Measurements from ENCODE around the gene CAPN5. TPM values are rescaled to one million over a fixed set of nuclear protein-coding genes. Genes with fewer than 3 reads are reported as not detected.

CAPN5 gene
- total RNA-seq, 1 experiment from 2014 or later: 27.4 TPM

DNA sequence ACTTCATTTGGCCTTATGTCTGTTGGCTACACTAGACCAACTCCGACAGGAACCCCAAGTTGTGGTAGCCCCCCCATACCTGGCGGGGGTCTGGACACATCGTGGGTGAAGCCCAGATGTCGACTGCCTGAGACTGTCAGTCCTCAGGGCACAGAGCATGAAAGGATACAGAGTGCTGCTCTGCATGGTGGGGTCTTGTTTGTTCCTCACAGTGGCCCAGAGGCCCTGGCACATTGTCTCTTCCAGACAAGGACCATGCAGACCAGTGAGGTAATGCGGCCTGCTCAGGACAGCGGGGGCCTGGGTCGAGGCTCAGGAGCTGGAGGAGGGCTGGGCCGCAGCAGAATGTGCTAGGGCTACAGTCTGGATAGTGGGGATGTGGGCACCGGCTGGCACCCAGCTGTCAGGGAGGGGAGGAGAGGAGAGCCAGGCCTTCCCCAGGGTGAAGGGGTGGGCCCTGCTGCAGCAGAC, 14.6 kb downstream of the CAPN5 start (continued):
- TF ChIP-seq, protein P1, sequence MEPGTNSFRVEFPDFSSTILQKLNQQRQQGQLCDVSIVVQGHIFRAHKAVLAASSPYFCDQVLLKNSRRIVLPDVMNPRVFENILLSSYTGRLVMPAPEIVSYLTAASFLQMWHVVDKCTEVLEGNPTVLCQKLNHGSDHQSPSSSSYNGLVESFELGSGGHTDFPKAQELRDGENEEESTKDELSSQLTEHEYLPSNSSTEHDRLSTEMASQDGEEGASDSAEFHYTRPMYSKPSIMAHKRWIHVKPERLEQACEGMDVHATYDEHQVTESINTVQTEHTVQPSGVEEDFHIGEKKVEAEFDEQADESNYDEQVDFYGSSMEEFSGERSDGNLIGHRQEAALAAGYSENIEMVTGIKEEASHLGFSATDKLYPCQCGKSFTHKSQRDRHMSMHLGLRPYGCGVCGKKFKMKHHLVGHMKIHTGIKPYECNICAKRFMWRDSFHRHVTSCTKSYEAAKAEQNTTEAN (CRISPR knock-in tag; IDR thresholded peaks at IDR 0.05): no peak
- TF ChIP-seq ZNF138 (CRISPR knock-in tag; conservative IDR thresholded peaks at IDR 0.05): no peak

DNA sequence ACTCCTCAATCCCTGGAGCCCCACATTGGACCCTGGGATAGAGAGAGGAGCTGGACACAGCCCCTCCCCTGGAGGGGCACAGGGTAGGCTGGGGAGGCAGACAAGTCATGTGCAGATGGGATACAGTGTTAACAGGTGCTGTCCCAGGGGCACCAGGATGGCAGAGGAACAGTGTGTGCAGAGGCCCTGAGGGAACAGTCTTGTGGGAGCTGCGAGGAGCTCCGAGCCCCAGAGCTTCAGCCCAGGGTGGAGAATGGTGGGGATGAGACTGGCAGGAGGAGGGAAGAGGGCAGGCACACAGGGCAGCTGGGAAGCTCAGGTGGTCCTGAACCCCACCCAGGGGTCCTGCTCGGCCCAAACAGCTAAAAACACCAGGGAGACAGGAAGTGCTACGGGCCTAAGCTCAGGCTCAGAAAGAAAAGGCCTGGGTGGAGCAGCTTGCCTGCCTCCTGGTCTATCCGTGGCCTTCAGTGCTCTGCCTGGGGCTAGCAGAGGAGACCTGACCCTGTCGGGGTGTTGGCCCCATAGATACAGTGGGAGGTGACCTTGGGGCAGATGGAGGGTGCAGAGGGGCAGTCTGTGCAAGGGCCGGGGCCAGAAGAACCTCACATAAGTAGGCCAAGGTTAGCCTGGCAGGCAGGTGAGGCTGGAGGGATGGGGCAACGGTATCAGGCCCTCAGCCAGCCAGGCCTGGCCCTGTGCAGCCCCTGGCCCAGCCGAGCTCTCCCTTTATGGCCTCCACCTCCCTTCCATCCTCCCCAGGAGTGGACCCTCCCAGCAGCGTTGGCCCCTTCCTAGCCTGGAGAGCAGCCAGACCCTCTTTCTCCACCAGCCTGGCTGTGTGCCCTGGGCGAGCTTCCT, 15.4 kb downstream of the CAPN5 start:
- H3K4me3 Mint-ChIP-seq: no peak overlapping the region
- DNase-seq (ENCODE audit: low spot score): peak; percentile 9
- H3K27me3 Mint-ChIP-seq (ENCODE audit: low read depth): no peaks in the 10 kb centered on the region
- ATAC-seq: no peak
- peaks cover 6% of the 10 kb centered on the region; the same call in 1 of the 2 replicates for H3K4me1 Mint-ChIP-seq
- CTCF ChIA-PET: interaction anchor here (0.5 to 2.2 kb wide), 13 partner anchors 10 to 348 kb away, joined by 3 to 48 read pairs (median 4); partner anchors contain the start of genes CAPN5 and MYO7A
- POLR2A ChIA-PET: no interaction called here
- H3K9me3 Mint-ChIP-seq: peaks cover 22% of the 10 kb centered on the region
- 0 out of 2 replicates have a peak, but pooled peaks have one; percentile 2 for TF ChIP-seq ZNF121 (CRISPR knock-in tag; IDR thresholded peaks at IDR 0.05)
- no peak for TF ChIP-seq HMGXB4 (CRISPR knock-in tag; IDR thresholded peaks at IDR 0.05)
- no peak for TF ChIP-seq ELF4 (CRISPR knock-in tag; IDR thresholded peaks at IDR 0.05; ENCODE audit: low read depth)
- TF ChIP-seq ATF1 (CRISPR knock-in tag; IDR thresholded peaks at IDR 0.05): no peak
- TF ChIP-seq, protein P2, sequence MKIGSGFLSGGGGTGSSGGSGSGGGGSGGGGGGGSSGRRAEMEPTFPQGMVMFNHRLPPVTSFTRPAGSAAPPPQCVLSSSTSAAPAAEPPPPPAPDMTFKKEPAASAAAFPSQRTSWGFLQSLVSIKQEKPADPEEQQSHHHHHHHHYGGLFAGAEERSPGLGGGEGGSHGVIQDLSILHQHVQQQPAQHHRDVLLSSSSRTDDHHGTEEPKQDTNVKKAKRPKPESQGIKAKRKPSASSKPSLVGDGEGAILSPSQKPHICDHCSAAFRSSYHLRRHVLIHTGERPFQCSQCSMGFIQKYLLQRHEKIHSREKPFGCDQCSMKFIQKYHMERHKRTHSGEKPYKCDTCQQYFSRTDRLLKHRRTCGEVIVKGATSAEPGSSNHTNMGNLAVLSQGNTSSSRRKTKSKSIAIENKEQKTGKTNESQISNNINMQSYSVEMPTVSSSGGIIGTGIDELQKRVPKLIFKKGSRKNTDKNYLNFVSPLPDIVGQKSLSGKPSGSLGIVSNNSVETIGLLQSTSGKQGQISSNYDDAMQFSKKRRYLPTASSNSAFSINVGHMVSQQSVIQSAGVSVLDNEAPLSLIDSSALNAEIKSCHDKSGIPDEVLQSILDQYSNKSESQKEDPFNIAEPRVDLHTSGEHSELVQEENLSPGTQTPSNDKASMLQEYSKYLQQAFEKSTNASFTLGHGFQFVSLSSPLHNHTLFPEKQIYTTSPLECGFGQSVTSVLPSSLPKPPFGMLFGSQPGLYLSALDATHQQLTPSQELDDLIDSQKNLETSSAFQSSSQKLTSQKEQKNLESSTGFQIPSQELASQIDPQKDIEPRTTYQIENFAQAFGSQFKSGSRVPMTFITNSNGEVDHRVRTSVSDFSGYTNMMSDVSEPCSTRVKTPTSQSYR (CRISPR knock-in tag; IDR thresholded peaks at IDR 0.05): no peak
- no peak for TF ChIP-seq HMGA2 (CRISPR knock-in tag; IDR thresholded peaks at IDR 0.05)
- no peaks in the 10 kb centered on the region; the same call in 1 of the 2 replicates for H3K36me3 Mint-ChIP-seq
- H3K27ac Mint-ChIP-seq: no peak overlapping the region; the same call in 1 of the 2 replicates

DNA sequence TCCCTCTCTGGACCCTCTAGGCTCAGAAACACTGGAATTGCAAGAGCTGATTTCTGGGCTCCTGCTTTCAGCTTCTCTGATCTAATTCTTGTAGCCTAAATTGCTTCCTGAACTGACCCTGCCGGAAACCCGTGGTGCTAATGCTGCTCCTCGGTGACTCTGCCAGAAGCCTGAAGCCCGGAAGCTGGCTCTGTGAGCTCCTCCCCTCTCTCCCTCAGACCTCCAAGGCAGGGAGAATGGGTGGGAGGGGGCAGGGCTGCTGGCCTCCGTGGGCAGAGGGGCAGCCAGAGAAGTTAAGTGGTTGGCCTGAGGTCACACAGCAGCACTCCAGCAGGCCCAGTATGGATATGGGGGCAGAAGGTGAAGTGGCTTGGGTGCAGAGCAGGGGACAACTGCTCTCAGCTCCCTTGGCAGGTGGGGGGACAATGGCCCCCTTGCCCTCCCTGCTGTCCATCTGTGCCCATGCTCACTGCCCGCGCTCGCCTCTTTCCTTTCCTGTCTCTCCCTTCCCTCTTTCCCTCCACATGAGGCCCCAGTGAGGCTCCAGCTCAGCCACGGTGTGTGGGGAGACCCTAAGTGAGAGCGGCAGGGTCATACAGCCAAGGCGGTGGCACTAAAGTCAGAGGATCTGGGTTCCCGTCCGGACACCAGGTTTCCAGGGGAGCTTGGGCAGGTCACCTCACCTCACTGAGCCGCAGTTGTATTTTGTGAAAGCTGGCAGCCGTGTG, 16.2 kb downstream of the CAPN5 start:
- Mint-ChIP-seq H3K36me3 (no peaks in the 10 kb centered on the region; the same call in 1 of the 2 replicates), H3K4me3 (no peak overlapping the region), H3K4me1 (peaks cover 6% of the 10 kb centered on the region; the same call in 1 of the 2 replicates), H3K27ac (no peak overlapping the region; the same call in 1 of the 2 replicates), H3K9me3 (peaks cover 20% of the 10 kb centered on the region), H3K27me3 (ENCODE audit: low read depth) (no peaks in the 10 kb centered on the region)
- ATAC-seq (no peak), DNase-seq (ENCODE audit: low spot score) (peak; percentile 10)
- ChIA-PET POLR2A (no interaction called here), CTCF (interaction anchor here (1.0 to 2.2 kb wide), 9 partner anchors 9 to 349 kb away, joined by 3 to 48 read pairs (median 5); partner anchors contain the start of genes CAPN5 and MYO7A)
- TF ChIP-seq MAX (CRISPR knock-in tag; IDR thresholded peaks at IDR 0.05): no peak
- no peak for TF ChIP-seq IRF1 (CRISPR knock-in tag; IDR thresholded peaks at IDR 0.05)
- TF ChIP-seq, protein P3, sequence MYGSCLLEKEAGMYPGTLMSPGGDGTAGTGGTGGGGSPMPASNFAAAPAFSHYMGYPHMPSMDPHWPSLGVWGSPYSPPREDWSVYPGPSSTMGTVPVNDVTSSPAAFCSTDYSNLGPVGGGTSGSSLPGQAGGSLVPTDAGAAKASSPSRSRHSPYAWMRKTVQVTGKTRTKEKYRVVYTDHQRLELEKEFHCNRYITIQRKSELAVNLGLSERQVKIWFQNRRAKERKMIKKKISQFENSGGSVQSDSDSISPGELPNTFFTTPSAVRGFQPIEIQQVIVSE (CRISPR knock-in tag; IDR thresholded peaks at IDR 0.05; ENCODE audit: borderline replicate concordance): no peak
- no peak for TF ChIP-seq MYBL2 (CRISPR knock-in tag; IDR thresholded peaks at IDR 0.05)
- no peak for TF ChIP-seq CBFB (CRISPR knock-in tag; IDR thresholded peaks at IDR 0.05; ENCODE audit: low read depth)
- TF ChIP-seq TEAD1 (CRISPR knock-in tag; IDR thresholded peaks at IDR 0.05): no peak
- TF ChIP-seq FOXP1 (CRISPR knock-in tag; IDR thresholded peaks at IDR 0.05; ENCODE audit: borderline replicate concordance): no peak
